GM23338 (cell line): Measurements from ENCODE around the gene TPST2. TPM values are rescaled to one million over a fixed set of nuclear protein-coding genes. Genes with fewer than 3 reads are reported as not detected.

Experiments used
- ATAC-seq: fragments of 200-7000 bp; cut with Tn5 transposase; 3 replicates; pipeline ENCODE4 v1.9.1; 2020
- DNase-seq: peaks from one replicate; pipeline ENCODE4 v3.0.0-alpha.2; 2015; ENCODE audit warnings: low spot score
- H2AFZ ChIP-seq: fragments of 200-600 bp; sonication (generic); 2 replicates; pipeline ENCODE4 v1.8.0; 2016; ENCODE audit warnings: antibody characterized with exemption, mild to moderate bottlenecking, moderate library complexity
- H3F3A ChIP-seq: fragments of 200-600 bp; sonication (generic); replicated peaks from 2 replicates; pipeline ENCODE4 v1.8.0; 2017; ENCODE audit warnings: antibody characterized with exemption, mixed run types, low read depth
- H3K27ac ChIP-seq: fragments of 200-600 bp; sonication (generic); 2 replicates; pipeline ENCODE4 v1.6.1; 2016; ENCODE audit warnings: low read depth
- H3K27me3 ChIP-seq: fragments of 200-600 bp; sonication (generic); 2 replicates; pipeline ENCODE4 v1.8.0; 2016; ENCODE audit warnings: mild to moderate bottlenecking, mixed run types, moderate library complexity; ENCODE audit not compliant: insufficient read depth
- H3K36me3 ChIP-seq: fragments of 200-600 bp; sonication (generic); 2 replicates; pipeline ENCODE4 v1.8.0; 2016; ENCODE audit warnings: mild to moderate bottlenecking; ENCODE audit not compliant: insufficient read depth
- H3K4me1 ChIP-seq: fragments of 200-600 bp; sonication (generic); 2 replicates; pipeline ENCODE4 v1.8.0; 2016; ENCODE audit warnings: mild to moderate bottlenecking, moderate library complexity; ENCODE audit not compliant: insufficient read depth
- H3K4me2 ChIP-seq: fragments of 200-600 bp; sonication (generic); 2 replicates; pipeline ENCODE4 v1.7.1; 2017; ENCODE audit warnings: mixed run types
- H3K4me3 ChIP-seq: fragments of 200-600 bp; sonication (generic); 2 replicates; pipeline ENCODE4 v1.6.1; 2016; ENCODE audit warnings: mixed run types
- H3K79me2 ChIP-seq: fragments of 200-600 bp; sonication (generic); replicated peaks from 2 replicates; pipeline ENCODE4 v1.8.0; 2017; ENCODE audit warnings: mild to moderate bottlenecking; ENCODE audit not compliant: insufficient read depth
- H3K9me2 ChIP-seq: fragments of 200-600 bp; sonication (generic); 2 replicates; pipeline ENCODE4 v1.8.0; 2017; ENCODE audit not compliant: insufficient read depth
- H4K20me1 ChIP-seq: fragments of 200-600 bp; sonication (generic); replicated peaks from 2 replicates; pipeline ENCODE4 v1.8.0; 2017; ENCODE audit warnings: mild to moderate bottlenecking; ENCODE audit not compliant: insufficient read depth
- H3K27ac Mint-ChIP-seq: 2 replicates; pipeline ENCODE4 v1.8.0; 2020; ENCODE audit warnings: inconsistent platforms, mild to moderate bottlenecking, moderate library complexity, mixed read lengths
- H3K27me3 Mint-ChIP-seq: 3 replicates; pipeline ENCODE4 v1.8.0; 2022; ENCODE audit warnings: low read depth, mild to moderate bottlenecking, moderate library complexity, mixed read lengths, inconsistent platforms; ENCODE audit not compliant: insufficient read depth, poor library complexity
- H3K36me3 Mint-ChIP-seq: 3 replicates; pipeline ENCODE4 v1.8.0; 2021; ENCODE audit warnings: low read depth, mild to moderate bottlenecking, inconsistent platforms, moderate library complexity, mixed read lengths
- H3K4me1 Mint-ChIP-seq: 3 replicates; pipeline ENCODE4 v1.8.0; 2020; ENCODE audit warnings: mild to moderate bottlenecking, inconsistent platforms, mixed read lengths
- H3K4me3 Mint-ChIP-seq: 3 replicates; pipeline ENCODE4 v1.8.0; 2021; ENCODE audit warnings: moderate library complexity, mild to moderate bottlenecking, inconsistent platforms, mixed read lengths
- H3K9me3 Mint-ChIP-seq: 3 replicates; pipeline ENCODE4 v1.8.0; 2020; ENCODE audit warnings: moderate library complexity, mild to moderate bottlenecking, inconsistent platforms, mixed read lengths
- CREB1 ChIP-seq: fragments of 250-450 bp; sonication (Bioruptor Pico); IDR thresholded peaks from 2 replicates; pipeline ENCODE4 v1.5.0; 2020; ENCODE audit warnings: low read depth, mild to moderate bottlenecking, moderate library complexity
- ETS1 ChIP-seq: IDR thresholded peaks from 2 replicates; pipeline ENCODE4 v1.6.1; 2016; ENCODE audit warnings: antibody characterized with exemption
- EZH2 ChIP-seq: fragments of 200-600 bp; sonication (generic); IDR thresholded peaks from one replicate; pipeline ENCODE4 v1.8.0; 2017; ENCODE audit warnings: antibody characterized with exemption, mild to moderate bottlenecking, low read depth; ENCODE audit not compliant: unreplicated experiment
- EZH2phosphoT487 ChIP-seq: fragments of 200-600 bp; sonication (generic); IDR thresholded peaks from one replicate; pipeline ENCODE4 v1.8.1; 2018; ENCODE audit warnings: antibody characterized with exemption; ENCODE audit not compliant: unreplicated experiment
- JUNB ChIP-seq: IDR thresholded peaks from one replicate; pipeline ENCODE4 v1.6.1; 2016; ENCODE audit warnings: antibody characterized with exemption; ENCODE audit not compliant: unreplicated experiment
- NANOG ChIP-seq: IDR thresholded peaks from 2 replicates; pipeline ENCODE4 v1.6.1; 2016; ENCODE audit warnings: antibody characterized with exemption, borderline replicate concordance
- POLR2AphosphoS5 ChIP-seq: IDR thresholded peaks from 2 replicates; pipeline ENCODE4 v1.6.1; 2016; ENCODE audit warnings: antibody characterized with exemption, low read depth
- REST ChIP-seq: IDR thresholded peaks from one replicate; pipeline ENCODE4 v1.6.1; 2018; ENCODE audit warnings: antibody characterized with exemption; ENCODE audit not compliant: unreplicated experiment
- STAT1 ChIP-seq: IDR thresholded peaks from one replicate; pipeline ENCODE4 v1.6.1; 2016; ENCODE audit warnings: antibody characterized with exemption; ENCODE audit not compliant: unreplicated experiment
- ZNF114 ChIP-seq: fragments of 250-450 bp; sonication (Bioruptor Pico); IDR thresholded peaks from 2 replicates; pipeline ENCODE4 v1.5.0; 2020; ENCODE audit warnings: mild to moderate bottlenecking, moderate library complexity
- ZNF331 ChIP-seq: fragments of 250-450 bp; sonication (Bioruptor Pico); IDR thresholded peaks from 2 replicates; pipeline ENCODE4 v1.5.0; 2020; ENCODE audit warnings: low read depth, mild to moderate bottlenecking, moderate library complexity
- polyA plus RNA-seq: library from polyadenylated mRNA; unstranded; fragments of >200 nt; fragmentation: Nextera tagmentation; extraction: Ambion mirVana; gene quantifications from 2 replicates; pipeline ENCODE4 v1.2.1, GENCODE V29; 2016
- total RNA-seq: library from RNA; depleted of rRNA; stranded (reverse); fragments of >200 nt; shearing (Covaris generic); gene quantifications from 2 replicates; pipeline ENCODE4 v1.2.3, GENCODE V29; 2014
- TF ChIP-seq, protein P1 (sequence below), 2 experiments: fragments of 200-600 bp in 1 of 2; sonication (generic) in 1 of 2; conservative IDR thresholded peaks; 2 replicates each; pipeline versions ENCODE4 v1.5.1 to v1.6.1; 2016 to 2017; ENCODE audit warnings: antibody characterized with exemption in 2 of 2, low read depth in 2 of 2, mild to moderate bottlenecking in 2 of 2, moderate library complexity in 1 of 2

TPST2 gene
- total and polyA plus RNA-seq, 2 experiments from 2014 or later: 37.9 to 127 TPM

GRCh38 chr22:26559961-26560575, 29.9 kb downstream of the TPST2 start (continued):
- no peak for TF ChIP-seq POLR2AphosphoS5
- TF ChIP-seq NANOG: no peak

DNA sequence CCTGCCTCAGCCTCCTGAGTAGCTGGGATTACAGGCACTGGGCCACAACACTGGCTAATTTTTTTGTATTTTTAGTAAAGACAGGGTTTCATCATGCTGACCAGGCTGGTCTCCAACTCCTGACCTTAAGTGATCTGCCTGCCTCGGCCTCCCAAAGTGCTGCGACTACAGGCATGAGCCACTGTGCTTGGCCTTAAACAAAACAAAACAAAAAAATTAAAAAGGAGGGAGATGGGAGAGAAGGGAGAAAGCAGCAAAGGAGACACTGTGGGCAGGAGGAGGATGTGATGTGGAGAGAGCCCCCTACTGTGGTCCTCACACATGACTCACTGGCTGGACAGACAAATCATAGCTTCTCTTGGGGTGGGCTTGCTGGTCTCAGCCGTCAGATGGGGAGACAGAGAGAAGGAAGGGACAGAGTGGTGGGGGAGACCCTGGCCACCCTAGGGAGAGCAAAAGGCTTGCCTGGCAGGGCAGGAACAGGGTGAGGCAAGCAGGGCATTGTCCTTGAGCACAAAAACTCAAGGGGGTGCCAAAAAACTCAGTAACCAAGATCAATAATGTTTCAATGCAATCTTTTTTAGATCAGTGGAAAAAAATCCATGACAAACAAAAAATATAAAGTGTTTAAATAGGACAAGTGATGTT, 31.6 kb downstream of the TPST2 start:
- DNase-seq (no peak), ATAC-seq (no peak)
- Histone ChIP-seq H2AFZ (no peak overlapping the region), H3K4me3 (no peak overlapping the region), H3K4me1 (peaks cover 63% of the 10 kb centered on the region), H4K20me1 (peaks cover 24% of the 10 kb centered on the region), H3K9me2 (no peaks in the 10 kb centered on the region), H3F3A (peaks cover 53% of the 10 kb centered on the region), H3K4me2 (no peak overlapping the region), H3K79me2 (peaks cover 89% of the 10 kb centered on the region), H3K27ac (peak overlapping the region; percentile 12), H3K36me3 (no peaks in the 10 kb centered on the region), H3K27me3 (no peaks in the 10 kb centered on the region)
- peak overlapping the region; percentile 90 for H3K27ac Mint-ChIP-seq
- peaks cover 76% of the 10 kb centered on the region for H3K4me1 Mint-ChIP-seq
- no peak overlapping the region for H3K4me3 Mint-ChIP-seq
- peaks cover 9% of the 10 kb centered on the region; the same call in 2 of the 3 replicates for H3K36me3 Mint-ChIP-seq
- peaks cover 12% of the 10 kb centered on the region for H3K27me3 Mint-ChIP-seq
- no peaks in the 10 kb centered on the region for H3K9me3 Mint-ChIP-seq
- TF ChIP-seq EZH2 (no peak), ETS1 (no peak), CREB1 (CRISPR knock-in tag) (no peak), REST (no peak), JUNB (no peak), ZNF114 (CRISPR knock-in tag) (no peak), NANOG (no peak), ZNF331 (CRISPR knock-in tag) (no peak), POLR2AphosphoS5 (no peak), EZH2phosphoT487 (no peak), STAT1 (no peak)
- TF ChIP-seq, protein P1, sequence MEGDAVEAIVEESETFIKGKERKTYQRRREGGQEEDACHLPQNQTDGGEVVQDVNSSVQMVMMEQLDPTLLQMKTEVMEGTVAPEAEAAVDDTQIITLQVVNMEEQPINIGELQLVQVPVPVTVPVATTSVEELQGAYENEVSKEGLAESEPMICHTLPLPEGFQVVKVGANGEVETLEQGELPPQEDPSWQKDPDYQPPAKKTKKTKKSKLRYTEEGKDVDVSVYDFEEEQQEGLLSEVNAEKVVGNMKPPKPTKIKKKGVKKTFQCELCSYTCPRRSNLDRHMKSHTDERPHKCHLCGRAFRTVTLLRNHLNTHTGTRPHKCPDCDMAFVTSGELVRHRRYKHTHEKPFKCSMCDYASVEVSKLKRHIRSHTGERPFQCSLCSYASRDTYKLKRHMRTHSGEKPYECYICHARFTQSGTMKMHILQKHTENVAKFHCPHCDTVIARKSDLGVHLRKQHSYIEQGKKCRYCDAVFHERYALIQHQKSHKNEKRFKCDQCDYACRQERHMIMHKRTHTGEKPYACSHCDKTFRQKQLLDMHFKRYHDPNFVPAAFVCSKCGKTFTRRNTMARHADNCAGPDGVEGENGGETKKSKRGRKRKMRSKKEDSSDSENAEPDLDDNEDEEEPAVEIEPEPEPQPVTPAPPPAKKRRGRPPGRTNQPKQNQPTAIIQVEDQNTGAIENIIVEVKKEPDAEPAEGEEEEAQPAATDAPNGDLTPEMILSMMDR (conservative IDR thresholded peaks at IDR 0.05; ENCODE audit: low read depth in 2 of 2): no peak
